ENCODE data around the gene HLF. TPM values are rescaled to one million over a fixed set of nuclear protein-coding genes. Genes with fewer than 3 reads are reported as not detected.

HLF gene
- total RNA-seq, 1 experiment from 2014 or later: 1.5 TPM

DNA sequence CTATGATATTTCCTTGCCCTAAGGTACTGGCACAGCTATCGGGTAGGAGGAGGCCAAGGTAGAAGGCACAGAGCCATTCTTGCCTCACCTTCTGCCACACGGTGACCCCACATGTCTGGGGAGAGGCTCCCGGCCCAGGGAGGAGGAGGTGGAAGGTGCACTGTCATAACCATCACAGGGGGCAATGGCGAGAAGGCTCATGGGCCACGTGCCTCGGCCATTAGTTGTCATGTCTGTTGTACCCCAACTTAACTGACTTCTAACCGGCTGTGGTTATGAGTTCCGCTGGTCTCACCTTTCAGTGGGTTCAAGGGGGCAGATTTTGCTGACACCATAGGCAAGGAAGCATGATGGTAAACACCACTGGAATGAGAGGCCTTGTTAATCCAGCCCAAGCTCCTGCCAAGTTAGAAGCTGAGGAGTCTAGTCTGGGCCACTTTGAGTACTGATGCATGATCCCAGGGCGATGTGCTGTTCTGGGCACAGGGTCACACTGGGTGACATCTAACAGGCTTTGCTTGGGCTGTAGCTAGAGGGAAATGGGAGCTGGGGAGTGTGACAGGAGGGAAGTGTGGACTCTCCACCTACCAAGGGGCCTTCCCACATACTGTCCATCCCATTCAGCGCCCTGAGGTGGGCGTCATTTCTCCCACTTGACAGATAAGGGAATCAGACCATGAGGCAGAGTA is 39.6 kb downstream of the HLF start:
- intact Hi-C loops (cut with micrococcal nuclease): no loop called here
- H2AFZ ChIP-seq (ENCODE audit: low read depth, low read length, poor library complexity, severe bottlenecking): no peak overlapping the region
- H3K4me2 ChIP-seq (ENCODE audit: low read length): no peak overlapping the region
- TF ChIP-seq ZFX (IDR thresholded peaks at IDR 0.05) (0 out of 2 replicates have a peak, but pooled peaks have one; percentile 12), RAD21 (IDR thresholded peaks at IDR 0.05; ENCODE audit: low read depth) (no peak)
- no peaks in the 10 kb centered on the region for H3K4me1 ChIP-seq (ENCODE audit: control insufficient read depth in 1 of 2, insufficient read depth in 2 of 2, low read length in 2 of 2)
- ChIA-PET POLR2A (no interaction called here), CTCF (no interaction called here), RAD21 (ENCODE audit: low non-redundant PET in 1 of 2, low total read pairs in 2 of 2, uncharacterized antibody in 2 of 2, unreplicated experiment in 2 of 2) (no interaction called here)
- no peaks in the 10 kb centered on the region for H3K36me3 ChIP-seq (ENCODE audit: control insufficient read depth in 1 of 2, insufficient read depth in 2 of 2, low read length in 2 of 2)
- H3K9me3 ChIP-seq (ENCODE audit: control insufficient read depth in 1 of 2, insufficient read depth in 1 of 2, low read depth in 1 of 2, low read length in 2 of 2): no peaks in the 10 kb centered on the region
- H4K20me1 ChIP-seq (ENCODE audit: insufficient read depth): no peaks in the 10 kb centered on the region
- no peak overlapping the region for H3K4me3 ChIP-seq (replicated peaks in 1 of 2; ENCODE audit: low read depth in 1 of 2, low read length in 2 of 2)
- H3K27ac ChIP-seq (ENCODE audit: low read depth, low read length): no peak overlapping the region
- no TSS peak for BruUV-seq (replicated peaks)
- no peaks in the 10 kb centered on the region for H3K9me2 ChIP-seq (ENCODE audit: insufficient read depth)
- DNase-seq (ENCODE audit: low read depth, low spot score) (no peak), ATAC-seq (no peak)
- H3K9ac ChIP-seq (ENCODE audit: low read length): no peak overlapping the region
- no peaks in the 10 kb centered on the region for H3K27me3 ChIP-seq (ENCODE audit: insufficient read depth, low read length)
- H3K79me2 ChIP-seq (ENCODE audit: insufficient read depth, low read length): no peaks in the 10 kb centered on the region

DNA sequence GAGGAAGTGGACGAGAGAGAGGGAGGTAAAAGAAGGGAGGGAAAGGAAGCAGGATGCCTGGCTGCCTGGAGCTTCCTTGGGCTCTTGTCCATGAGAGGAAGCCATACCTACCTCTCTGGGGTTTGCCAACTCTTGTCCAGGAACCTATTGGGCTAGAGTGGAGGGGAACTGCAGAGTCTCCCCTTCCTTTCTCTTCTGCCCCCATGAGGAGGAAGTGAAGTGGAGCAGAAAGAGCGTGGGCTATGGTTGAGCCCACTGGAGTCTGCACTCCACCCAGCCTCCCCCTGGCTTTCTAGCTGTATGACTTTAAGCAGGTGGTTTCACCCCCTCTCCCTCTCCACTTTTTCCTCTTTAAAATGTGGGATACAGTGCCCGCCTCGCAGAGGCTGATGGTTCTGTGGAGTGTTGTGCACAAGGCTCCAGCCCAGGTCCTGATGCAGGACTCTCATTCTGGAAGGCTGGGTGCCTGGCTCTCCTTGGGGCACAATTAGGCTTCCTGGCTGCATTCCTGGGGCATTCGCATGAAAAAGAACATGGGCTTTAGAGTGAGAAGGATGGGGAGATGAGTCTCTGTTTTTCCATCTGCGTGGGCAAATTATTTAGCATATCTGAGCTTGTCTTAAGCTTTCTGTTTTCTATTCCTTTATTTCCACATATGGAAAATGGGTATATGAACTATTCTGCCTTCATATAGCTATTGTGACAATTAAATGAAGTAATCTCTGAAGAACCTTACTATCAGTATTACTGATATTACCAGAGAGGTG is 40.7 kb downstream of the HLF start:
- no peak overlapping the region for H3K4me3 ChIP-seq (replicated peaks in 1 of 2; ENCODE audit: low read depth in 1 of 2, low read length in 2 of 2)
- no peaks in the 10 kb centered on the region for H3K9me3 ChIP-seq (ENCODE audit: control insufficient read depth in 1 of 2, insufficient read depth in 1 of 2, low read depth in 1 of 2, low read length in 2 of 2)
- no peaks in the 10 kb centered on the region for H3K9me2 ChIP-seq (ENCODE audit: insufficient read depth)
- H3K9ac ChIP-seq (ENCODE audit: low read length): no peak overlapping the region
- ATAC-seq (no peak), DNase-seq (ENCODE audit: low read depth, low spot score) (no peak)
- H3K27me3 ChIP-seq (ENCODE audit: insufficient read depth, low read length): no peaks in the 10 kb centered on the region
- H3K79me2 ChIP-seq (ENCODE audit: insufficient read depth, low read length): no peaks in the 10 kb centered on the region
- no peaks in the 10 kb centered on the region for H4K20me1 ChIP-seq (ENCODE audit: insufficient read depth)
- RAD21 ChIA-PET (ENCODE audit: low non-redundant PET in 1 of 2, low total read pairs in 2 of 2, uncharacterized antibody in 2 of 2, unreplicated experiment in 2 of 2): no interaction called here
- BruUV-seq (replicated peaks): no TSS peak
- no peak overlapping the region for H3K27ac ChIP-seq (ENCODE audit: low read depth, low read length)
- CTCF ChIA-PET: no interaction called here
- intact Hi-C loops (cut with micrococcal nuclease): no loop called here
- POLR2A ChIA-PET: no interaction called here
- no peaks in the 10 kb centered on the region for H3K4me1 ChIP-seq (ENCODE audit: control insufficient read depth in 1 of 2, insufficient read depth in 2 of 2, low read length in 2 of 2)
- H3K4me2 ChIP-seq (ENCODE audit: low read length): no peak overlapping the region
- no peaks in the 10 kb centered on the region for H3K36me3 ChIP-seq (ENCODE audit: control insufficient read depth in 1 of 2, insufficient read depth in 2 of 2, low read length in 2 of 2)
- no peak overlapping the region for H2AFZ ChIP-seq (ENCODE audit: low read depth, low read length, poor library complexity, severe bottlenecking)
- TF ChIP-seq RAD21 (IDR thresholded peaks at IDR 0.05; ENCODE audit: low read depth): no peak
- TF ChIP-seq POLR2A (IDR thresholded peaks at IDR 0.05; ENCODE audit: borderline replicate concordance, extremely low read depth, insufficient read depth, insufficient read length): no peak
- TF ChIP-seq EGR1 (IDR thresholded peaks at IDR 0.05; ENCODE audit: low read depth): no peak
- no peak for TF ChIP-seq YY1 (IDR thresholded peaks at IDR 0.05; ENCODE audit: extremely low read depth, insufficient replicate concordance, low read depth, low read length)
- TF ChIP-seq POLR2AphosphoS5 (IDR thresholded peaks at IDR 0.05; ENCODE audit: low read depth, low read length): no peak
- TF ChIP-seq, protein P1, sequence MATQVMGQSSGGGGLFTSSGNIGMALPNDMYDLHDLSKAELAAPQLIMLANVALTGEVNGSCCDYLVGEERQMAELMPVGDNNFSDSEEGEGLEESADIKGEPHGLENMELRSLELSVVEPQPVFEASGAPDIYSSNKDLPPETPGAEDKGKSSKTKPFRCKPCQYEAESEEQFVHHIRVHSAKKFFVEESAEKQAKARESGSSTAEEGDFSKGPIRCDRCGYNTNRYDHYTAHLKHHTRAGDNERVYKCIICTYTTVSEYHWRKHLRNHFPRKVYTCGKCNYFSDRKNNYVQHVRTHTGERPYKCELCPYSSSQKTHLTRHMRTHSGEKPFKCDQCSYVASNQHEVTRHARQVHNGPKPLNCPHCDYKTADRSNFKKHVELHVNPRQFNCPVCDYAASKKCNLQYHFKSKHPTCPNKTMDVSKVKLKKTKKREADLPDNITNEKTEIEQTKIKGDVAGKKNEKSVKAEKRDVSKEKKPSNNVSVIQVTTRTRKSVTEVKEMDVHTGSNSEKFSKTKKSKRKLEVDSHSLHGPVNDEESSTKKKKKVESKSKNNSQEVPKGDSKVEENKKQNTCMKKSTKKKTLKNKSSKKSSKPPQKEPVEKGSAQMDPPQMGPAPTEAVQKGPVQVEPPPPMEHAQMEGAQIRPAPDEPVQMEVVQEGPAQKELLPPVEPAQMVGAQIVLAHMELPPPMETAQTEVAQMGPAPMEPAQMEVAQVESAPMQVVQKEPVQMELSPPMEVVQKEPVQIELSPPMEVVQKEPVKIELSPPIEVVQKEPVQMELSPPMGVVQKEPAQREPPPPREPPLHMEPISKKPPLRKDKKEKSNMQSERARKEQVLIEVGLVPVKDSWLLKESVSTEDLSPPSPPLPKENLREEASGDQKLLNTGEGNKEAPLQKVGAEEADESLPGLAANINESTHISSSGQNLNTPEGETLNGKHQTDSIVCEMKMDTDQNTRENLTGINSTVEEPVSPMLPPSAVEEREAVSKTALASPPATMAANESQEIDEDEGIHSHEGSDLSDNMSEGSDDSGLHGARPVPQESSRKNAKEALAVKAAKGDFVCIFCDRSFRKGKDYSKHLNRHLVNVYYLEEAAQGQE (IDR thresholded peaks at IDR 0.05; ENCODE audit: low read depth): no peak
- TF ChIP-seq, protein P2, sequence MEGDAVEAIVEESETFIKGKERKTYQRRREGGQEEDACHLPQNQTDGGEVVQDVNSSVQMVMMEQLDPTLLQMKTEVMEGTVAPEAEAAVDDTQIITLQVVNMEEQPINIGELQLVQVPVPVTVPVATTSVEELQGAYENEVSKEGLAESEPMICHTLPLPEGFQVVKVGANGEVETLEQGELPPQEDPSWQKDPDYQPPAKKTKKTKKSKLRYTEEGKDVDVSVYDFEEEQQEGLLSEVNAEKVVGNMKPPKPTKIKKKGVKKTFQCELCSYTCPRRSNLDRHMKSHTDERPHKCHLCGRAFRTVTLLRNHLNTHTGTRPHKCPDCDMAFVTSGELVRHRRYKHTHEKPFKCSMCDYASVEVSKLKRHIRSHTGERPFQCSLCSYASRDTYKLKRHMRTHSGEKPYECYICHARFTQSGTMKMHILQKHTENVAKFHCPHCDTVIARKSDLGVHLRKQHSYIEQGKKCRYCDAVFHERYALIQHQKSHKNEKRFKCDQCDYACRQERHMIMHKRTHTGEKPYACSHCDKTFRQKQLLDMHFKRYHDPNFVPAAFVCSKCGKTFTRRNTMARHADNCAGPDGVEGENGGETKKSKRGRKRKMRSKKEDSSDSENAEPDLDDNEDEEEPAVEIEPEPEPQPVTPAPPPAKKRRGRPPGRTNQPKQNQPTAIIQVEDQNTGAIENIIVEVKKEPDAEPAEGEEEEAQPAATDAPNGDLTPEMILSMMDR (IDR thresholded peaks at IDR 0.05 in 2 of 3, conservative IDR thresholded peaks at IDR 0.05 in 1 of 3; ENCODE audit: borderline replicate concordance in 1 of 3, insufficient read depth in 1 of 3, low read depth in 2 of 3, low read length in 2 of 3): no peak
- TF ChIP-seq FOSL1 (IDR thresholded peaks at IDR 0.05; ENCODE audit: low read depth): no peak
- TF ChIP-seq EZH2 (IDR thresholded peaks at IDR 0.05): no peak
- no peak for TF ChIP-seq JUND (IDR thresholded peaks at IDR 0.05)
- no peak for TF ChIP-seq TCF7L2 (IDR thresholded peaks at IDR 0.05; ENCODE audit: borderline replicate concordance, extremely low read depth, insufficient read depth, insufficient read length)
- no peak for TF ChIP-seq CEBPB (IDR thresholded peaks at IDR 0.05; ENCODE audit: low read depth)
- TF ChIP-seq SIN3A (IDR thresholded peaks at IDR 0.05; ENCODE audit: low read depth): no peak
- no peak for TF ChIP-seq EZH2phosphoT487 (IDR thresholded peaks at IDR 0.05; ENCODE audit: borderline replicate concordance)

All from HCT116 (cell line).